GM19463 (cell line): ENCODE data around the gene OXER1.

Source experiments
- ATAC-seq: cut with Tn5 transposase; IDR thresholded peaks from one replicate; pipeline ENCODE4 v1.9.1; 2021; ENCODE audit warnings: mild to moderate bottlenecking, moderate library complexity; ENCODE audit not compliant: unreplicated experiment

Gene OXER1

GRCh38 chr2:42713920-42714319 lies 50.0 kb downstream of the OXER1 start:
- ATAC-seq = no peak

GRCh38 chr2:42712934-42713333 lies 51.0 kb downstream of the OXER1 start:
- ATAC-seq = no peak
